Measurements from ENCODE around the gene MPPE1. TPM values are rescaled to one million over a fixed set of nuclear protein-coding genes. Genes with fewer than 3 reads are reported as not detected.

MPPE1 gene
- total and polyA plus RNA-seq, 9 of the 15 experiments (the other 6 are each of a cell fraction or from before 2014, with no cell fraction given), result 10.7 to 19.5 (median 13.3) TPM

- FAIRE-seq, result peak; percentile 96
- in situ Hi-C loops (cut with MboI), result no loop called here
- BruUV-seq (replicated peaks), result no TSS peak
- no peak for TF ChIP-seq FOS (IDR thresholded peaks at IDR 0.05; ENCODE audit: extremely low read depth, insufficient read length)
- TF ChIP-seq SMC3 (conservative IDR thresholded peaks at IDR 0.05; ENCODE audit: insufficient read depth, low read depth, low read length), result peak; percentile 81
- peak; percentile 79 for TF ChIP-seq CC2D1A (IDR thresholded peaks at IDR 0.05)
- TF ChIP-seq YY1 (IDR thresholded peaks at IDR 0.05; ENCODE audit: borderline replicate concordance in 1 of 3, control insufficient read depth in 1 of 3, extremely low read depth in 1 of 3, insufficient read depth in 3 of 3, insufficient read length in 1 of 3, insufficient replicate concordance in 2 of 3, low read depth in 1 of 3, low read length in 2 of 3), result peak in 1 of 3 experiments; percentile 83
- TF ChIP-seq CHD2 (IDR thresholded peaks at IDR 0.05; ENCODE audit: low read depth, low read length), result no peak
- TF ChIP-seq RCOR1 (IDR thresholded peaks at IDR 0.05; ENCODE audit: borderline replicate concordance in 1 of 2, low read depth in 2 of 2, low read length in 2 of 2), result peak in 1 of 2 experiments; percentile 11; a peak in 1 of 4 replicates
- TF ChIP-seq ESRRA (IDR thresholded peaks at IDR 0.05; ENCODE audit: borderline replicate concordance, low read depth), result 0 out of 2 replicates have a peak, but pooled peaks have one; percentile 41
- TF ChIP-seq ZBTB11 (CRISPR knock-in tag; IDR thresholded peaks at IDR 0.05), result no peak
- TF ChIP-seq CHAMP1 (IDR thresholded peaks at IDR 0.05), result no peak
- TF ChIP-seq RAD21 (CRISPR knock-in tag; conservative IDR thresholded peaks at IDR 0.05 in 1 of 2, IDR thresholded peaks at IDR 0.05 in 1 of 2), result peak; percentile 79 to 95
- peak; percentile 41 for TF ChIP-seq MEIS2 (IDR thresholded peaks at IDR 0.05; ENCODE audit: partially characterized antibody)
- TF ChIP-seq PKNOX1 (IDR thresholded peaks at IDR 0.05), result peak; percentile 74
These were observed 35.5 kb downstream of the MPPE1 start for GRCh38 chr18:11872479-11873136.

More at GRCh38 chr18:11872479-11873136, 35.5 kb downstream of the MPPE1 start:
- Histone ChIP-seq H3K4me2 (ENCODE audit: insufficient read depth, low read length) (no peak overlapping the region), H3K27ac (ENCODE audit: extremely low read depth, low read depth, low read length) (no peak overlapping the region), H3K9me1 (ENCODE audit: control insufficient read depth, insufficient read depth, low read length) (no peaks in the 10 kb centered on the region), H3K4me1 (replicated peaks in 1 of 2; ENCODE audit: control insufficient read depth in 2 of 2, insufficient read depth in 2 of 2, low read length in 2 of 2) (peaks cover 0 to 3% of the 10 kb centered on the region in 2 experiments; a peak in 1 of 5 replicates), H4K20me1 (replicated peaks; ENCODE audit: control insufficient read depth, insufficient read depth, low read length) (no peaks in the 10 kb centered on the region), H3K9me3 (replicated peaks; ENCODE audit: control insufficient read depth, insufficient read depth, low read depth, low read length) (no peaks in the 10 kb centered on the region; the same call in 1 of the 2 replicates), H3K79me2 (ENCODE audit: control insufficient read depth, insufficient read depth, low read length) (no peaks in the 10 kb centered on the region), H3K4me3 (no peak overlapping the region), H3K36me3 (ENCODE audit: control insufficient read depth, insufficient read depth, low read length) (no peaks in the 10 kb centered on the region), H2AFZ (ENCODE audit: low read depth, low read length) (no peak overlapping the region), H3K27me3 (ENCODE audit: control insufficient read depth in 2 of 2, insufficient read depth in 2 of 2, low read length in 2 of 2) (peaks cover 0 to 17% of the 10 kb centered on the region in 2 experiments; a peak in 4 of 5 replicates), H3K9ac (ENCODE audit: insufficient read depth in 1 of 2, low read depth in 2 of 2, low read length in 2 of 2) (peak overlapping the region in 1 of 2 experiments; percentile 64; a peak in 1 of 4 replicates)
- ChIA-PET POLR2A (interaction anchor here (0.6 to 1.0 kb wide), 6 partner anchors 17 to 1782 kb away, joined by 3 to 4 read pairs (median 3); no protein-coding TSS in a partner anchor), CTCF (ENCODE audit: low intra/inter-chr PET ratio) (interaction anchor here (2.3 kb wide), 1 partner anchor 140 kb away, joined by 22 read pairs; no protein-coding TSS in a partner anchor)
- under 1% methylated on average over 11 of the region's 13 CpGs for WGBS (ENCODE audit: insufficient coverage, low coverage, missing lambda C conversion rate)
- DNase-seq (ENCODE audit: extremely low read depth in 1 of 4, low spot score in 3 of 4) (peak; percentile 62 to 72 (median 68)), ATAC-seq (peak; percentile 98)
- intact Hi-C loops (cut with micrococcal nuclease), result loop anchor here (1.0 to 5.0 kb wide), 3 partner anchors 139 to 215 kb away; no protein-coding TSS in a partner anchor
